GF-D8 (cell line): ENCODE measurements around the gene SERTAD2.
A peak's percentile ranks its signal among the peaks of the same experiment; 100 is the strongest.

Experiments
- DNase-seq: peaks from one replicate; lab custom pipeline; 2025; lab: John Stamatoyannopoulos, UW

The SERTAD2 gene

DNA sequence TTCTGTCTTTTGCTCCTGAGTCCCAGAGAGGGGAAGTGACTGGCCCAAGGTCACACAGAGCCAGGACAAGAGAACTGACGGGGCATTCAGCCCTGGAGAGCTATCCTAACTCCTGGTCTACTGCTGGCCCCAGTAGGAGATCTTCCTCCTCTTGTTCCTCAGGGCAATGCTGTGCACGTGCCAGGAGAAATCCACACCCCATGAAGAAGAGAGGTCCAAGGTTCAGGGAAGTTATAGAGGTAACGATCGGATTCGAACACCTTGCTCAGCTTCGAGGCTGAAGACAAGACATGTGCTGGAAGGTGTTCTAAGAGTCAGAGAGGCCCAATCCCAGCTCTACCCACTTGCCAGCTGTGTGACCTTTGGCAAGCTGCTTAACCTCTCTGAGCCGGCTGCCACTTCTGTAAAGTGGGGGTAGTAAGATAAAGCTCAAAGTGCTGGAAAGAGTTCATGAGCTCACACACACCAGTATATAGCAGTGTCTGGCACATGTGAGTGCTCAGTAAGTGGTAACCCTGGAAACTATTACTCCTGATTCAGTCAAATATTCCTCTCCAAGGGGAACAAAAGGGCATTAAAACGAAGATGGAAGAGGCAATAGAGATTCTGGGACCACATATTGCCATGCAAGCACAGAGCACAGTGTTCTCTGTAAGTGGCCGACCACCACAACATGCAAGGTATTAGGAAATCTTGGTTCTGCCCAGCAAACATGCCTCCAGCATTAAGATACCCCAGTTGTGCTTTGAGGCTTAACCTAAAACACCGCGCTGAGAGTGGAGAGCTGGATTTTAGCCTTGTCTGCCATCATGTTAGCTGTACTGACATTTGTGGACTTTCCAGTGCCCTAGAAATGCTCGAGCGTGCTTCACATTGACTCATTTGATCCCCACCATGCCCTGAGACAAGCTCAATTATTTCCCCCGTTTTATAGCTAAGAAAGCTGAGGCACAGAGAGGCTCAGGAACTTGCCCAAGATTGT lies 25.6 kb downstream of the SERTAD2 start:
- no peak for DNase-seq

DNA sequence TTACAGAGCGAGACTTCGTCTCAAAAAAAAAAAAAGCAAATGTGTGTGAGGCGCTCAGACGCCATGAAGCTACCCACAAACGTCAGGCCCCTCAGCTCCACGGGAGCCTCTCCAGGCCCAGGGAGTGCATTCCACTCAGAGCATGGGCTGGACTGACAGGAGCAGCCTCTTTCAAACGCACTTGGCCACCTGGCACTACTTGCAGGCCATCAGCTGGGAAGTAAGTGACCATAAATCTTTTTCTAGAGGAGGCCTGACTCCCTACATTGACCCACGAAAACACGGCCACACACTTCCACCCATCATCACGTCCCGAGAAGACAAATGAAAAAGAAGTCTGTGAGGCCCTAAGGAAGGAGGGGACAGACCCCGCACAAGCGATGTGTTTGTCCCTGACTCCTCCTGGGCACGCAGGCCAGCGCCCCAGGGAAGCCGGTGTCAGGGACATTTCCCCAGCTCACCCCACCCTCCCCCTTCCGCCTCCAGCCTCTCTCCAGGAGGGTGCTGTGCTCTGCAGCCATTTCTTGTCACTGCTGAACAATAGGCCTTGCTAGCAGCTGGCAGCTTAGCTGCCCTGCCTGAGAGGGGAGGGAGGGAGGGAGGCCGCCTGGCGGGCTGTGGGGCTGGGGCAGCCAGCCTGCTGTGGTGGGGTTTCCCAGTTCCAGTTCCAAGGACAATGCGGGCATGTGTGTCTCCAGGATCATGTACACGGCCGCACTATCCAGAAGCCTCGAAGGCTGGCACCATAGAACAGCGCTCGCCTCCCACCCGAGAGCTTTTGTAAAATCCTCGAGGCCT lies 26.6 kb downstream of the SERTAD2 start:
- DNase-seq = no peak

DNA sequence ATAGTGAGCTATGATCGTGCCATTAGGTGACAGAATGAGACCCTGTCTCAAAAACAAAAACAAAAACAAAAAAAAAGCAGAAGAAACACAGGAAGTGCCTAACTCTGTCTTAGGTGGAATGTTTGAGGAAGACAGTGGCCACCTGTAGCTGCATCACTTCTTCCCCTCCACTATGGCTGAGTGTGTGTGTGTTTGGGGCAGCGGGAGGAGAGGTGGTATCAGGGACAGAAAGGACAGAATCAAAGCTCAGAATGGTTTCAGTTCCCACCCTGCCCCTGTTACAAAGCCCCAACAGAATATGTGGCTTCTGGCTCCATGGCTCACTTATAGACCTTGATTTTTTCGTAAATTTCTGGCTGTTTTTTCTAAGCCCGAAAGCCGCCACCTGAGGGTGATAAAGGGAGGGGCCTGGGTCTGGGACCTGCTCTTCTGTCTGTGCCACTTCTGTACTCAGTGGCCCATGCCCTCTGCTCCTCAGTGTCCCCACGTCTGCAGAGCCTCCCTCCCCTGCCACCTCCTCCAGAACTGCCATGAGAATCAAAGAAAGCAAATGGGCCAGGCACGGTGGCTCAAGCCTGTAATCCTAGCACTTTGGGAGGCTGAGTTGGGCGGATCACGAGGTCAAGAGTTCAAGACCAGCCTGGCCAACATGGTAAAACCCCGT lies 27.4 kb downstream of the SERTAD2 start:
- no peak for DNase-seq

DNA sequence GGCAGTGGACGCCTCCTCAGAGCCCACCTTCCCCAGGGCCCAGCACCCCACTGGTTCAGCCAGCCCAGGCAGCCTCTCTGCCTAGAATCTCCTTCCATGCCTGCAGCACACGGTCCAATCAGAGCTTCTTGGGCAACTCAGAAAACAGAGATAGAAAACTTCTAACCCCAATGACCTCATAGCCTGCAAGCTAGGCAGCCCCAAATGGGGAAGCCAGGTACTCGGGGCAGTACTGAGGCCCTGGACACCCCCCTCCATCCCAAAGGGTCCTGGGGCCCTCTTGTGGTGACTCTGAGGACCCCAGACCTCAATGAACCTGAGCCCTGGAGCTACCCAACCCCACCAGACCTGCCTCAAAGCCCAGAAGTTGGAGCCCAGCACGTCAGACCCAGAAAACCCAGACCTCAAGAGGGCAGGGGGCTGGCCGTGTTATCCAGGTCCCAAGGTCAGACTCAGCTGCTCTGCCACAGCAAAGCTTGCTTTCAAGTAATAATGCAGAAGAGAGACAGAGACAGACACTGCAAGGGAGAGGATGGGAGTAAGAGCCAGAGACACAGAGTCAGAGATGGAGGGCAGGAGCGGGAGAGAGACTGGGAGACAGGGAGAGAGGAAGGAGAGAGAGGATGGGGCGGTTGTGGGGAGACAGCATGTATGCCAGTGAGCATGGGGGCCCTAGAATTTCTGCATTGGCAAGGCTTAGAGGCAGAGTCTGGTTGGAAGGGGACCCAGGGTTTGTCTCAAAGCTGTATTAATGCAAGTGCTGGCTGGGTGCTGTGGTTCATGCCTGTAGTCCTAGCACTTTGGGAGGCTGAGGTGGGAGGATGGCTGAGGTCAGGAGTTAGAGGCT lies 28.2 kb downstream of the SERTAD2 start:
- DNase-seq = no peak

DNA sequence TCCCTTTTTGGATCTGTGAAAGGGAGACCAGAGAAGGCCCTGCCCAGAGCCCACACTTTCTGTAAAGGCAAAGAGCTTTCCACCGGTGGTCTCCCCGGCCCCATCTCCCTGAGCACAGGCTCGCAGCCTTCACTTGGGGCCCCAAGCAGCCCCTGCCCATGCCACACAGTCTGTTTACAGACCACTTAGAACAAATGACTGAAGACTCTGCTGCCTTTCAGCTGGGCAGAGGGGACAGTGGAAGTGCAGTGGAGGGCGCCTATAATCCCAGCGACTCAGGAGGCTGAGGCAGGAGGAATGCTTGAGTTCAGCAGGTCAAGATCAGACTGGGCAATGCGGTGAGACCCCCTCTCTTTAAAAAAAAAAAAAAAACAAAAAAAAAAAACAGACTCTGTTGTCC lies 28.9 kb downstream of the SERTAD2 start:
- no peak for DNase-seq

DNA sequence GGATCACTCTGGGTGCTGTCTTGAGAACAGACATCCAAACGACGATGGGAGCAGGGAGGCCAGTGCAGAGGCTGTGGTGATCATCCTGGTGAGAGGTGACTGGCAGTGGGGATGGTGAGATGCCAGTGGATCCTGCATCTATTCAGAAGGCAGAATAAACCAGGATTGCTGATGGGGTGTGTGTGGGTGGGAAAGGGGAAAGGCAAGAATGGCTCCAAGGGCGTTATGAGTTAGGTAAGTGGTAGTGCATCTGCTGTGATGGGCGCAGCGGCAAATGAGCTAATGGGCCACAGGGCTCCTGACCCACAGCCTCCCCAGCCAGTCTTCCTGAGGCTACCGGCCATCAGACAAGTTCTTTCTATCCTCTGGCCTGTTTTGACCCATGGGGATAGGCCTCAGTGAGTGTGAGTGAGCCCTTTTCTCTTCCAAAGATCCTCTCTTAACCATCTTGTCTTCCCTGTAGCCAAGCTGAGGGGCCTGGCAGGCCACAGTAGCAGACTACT lies 29.6 kb downstream of the SERTAD2 start:
- DNase-seq = no peak

DNA sequence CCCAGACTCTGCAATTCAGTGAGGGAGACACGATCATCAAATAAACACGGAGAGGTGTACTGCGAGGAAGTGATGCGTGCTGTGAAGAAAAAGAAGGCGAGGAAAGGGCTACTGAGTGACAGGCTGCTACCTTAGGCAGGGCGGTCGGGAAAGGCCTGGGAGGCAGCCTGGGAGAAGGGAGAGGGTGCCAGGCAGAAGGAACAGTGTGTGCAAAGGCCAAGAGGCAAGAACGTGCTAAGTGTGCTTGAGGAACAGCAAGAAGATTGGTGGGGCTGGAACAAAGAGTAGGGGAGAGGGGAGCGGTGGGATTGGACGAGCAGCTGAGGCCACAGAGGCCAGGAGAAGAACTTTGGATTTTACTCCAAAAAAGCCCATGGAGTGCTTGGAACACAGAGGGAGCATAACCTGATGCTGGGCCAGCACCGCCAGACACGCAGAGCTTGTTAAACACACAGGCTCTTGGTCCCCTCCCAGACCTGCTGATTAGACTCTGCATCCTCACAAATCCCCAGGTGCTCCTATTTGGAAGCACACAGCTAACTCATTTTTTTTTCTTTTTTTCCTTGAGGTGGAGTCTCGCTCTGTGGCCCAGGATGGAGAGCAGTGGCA lies 30.4 kb downstream of the SERTAD2 start:
- no peak for DNase-seq

DNA sequence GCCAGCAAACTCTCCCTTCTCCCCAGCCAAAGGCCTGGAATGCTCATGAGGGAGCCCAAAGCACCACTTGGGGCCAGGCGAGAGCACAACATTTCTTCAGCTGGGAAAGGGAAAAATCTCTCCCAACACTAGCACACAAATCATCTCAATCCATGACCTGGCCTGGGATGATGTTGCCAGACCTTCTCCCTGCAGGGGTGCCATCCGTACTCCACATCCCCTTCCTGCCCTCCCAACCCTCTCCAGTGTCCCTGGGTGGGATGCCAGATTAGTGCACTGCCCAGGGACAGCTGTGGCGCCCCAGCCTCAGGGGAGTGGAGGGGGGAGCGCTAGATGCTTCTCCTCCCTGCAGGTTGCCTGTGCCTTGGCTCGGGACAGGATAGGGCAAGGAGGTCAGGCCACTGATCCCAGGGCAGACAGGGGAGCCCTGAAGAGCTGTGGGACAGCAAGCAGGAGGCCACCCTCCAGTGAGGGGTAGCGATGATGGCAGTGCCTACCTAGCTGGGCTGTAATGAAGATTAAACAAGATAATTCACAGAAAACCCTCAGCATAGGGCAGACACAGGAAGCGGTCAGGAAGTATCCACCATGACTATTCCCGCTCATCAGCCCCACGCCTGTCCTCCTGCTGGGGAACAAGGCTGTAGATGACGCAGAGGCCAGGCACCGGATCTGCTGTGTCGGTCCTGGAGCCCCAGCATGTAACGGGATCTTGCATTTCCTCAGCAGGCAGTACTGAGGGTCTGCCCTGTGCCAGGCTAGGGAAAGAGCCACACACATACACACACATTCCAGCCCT lies 31.1 kb downstream of the SERTAD2 start:
- no peak for DNase-seq

DNA sequence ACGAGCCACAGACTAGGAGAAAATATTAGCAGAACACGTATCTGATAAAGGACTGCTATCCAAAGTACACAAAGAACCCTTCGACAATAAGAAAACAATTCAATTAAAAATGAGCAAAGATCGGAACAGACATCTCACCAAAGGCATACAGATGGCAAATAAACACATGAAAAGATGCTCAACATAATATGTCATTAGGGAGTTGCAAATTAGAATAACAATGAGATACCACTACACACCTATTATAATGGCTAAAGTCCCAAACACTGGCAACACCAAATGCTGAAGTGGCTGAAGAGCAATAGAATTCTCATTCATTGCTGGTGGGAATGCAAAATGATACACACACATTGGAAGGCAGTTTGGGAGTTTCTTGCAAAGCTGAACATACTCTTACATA lies 33.1 kb downstream of the SERTAD2 start:
- no peak for DNase-seq

DNA sequence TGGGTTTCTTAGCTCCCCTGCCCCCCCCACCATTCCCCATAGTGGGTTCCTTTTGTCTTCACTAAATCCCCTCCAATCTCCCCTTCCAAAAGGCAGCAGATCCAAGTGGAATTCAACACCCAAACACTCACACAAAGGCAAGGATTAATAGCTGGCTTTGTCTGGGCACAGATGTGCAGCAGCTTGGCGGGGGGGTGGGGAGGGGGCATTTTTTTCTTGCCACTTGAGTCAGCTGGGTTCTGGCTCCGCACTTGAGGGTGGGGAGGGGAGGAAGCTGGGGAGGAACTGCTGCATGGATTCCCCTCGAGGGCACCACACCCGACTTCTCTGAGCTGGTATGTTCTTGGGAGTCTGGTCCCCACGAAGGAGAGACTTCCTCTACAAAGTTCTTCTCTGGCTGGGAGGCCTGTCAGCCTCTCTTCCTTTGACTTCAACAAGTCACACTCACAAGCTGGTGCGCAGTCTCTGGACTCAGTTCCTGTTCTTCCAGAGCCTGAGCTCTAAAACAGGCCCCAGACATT lies 36.0 kb downstream of the SERTAD2 start:
- no peak for DNase-seq

DNA sequence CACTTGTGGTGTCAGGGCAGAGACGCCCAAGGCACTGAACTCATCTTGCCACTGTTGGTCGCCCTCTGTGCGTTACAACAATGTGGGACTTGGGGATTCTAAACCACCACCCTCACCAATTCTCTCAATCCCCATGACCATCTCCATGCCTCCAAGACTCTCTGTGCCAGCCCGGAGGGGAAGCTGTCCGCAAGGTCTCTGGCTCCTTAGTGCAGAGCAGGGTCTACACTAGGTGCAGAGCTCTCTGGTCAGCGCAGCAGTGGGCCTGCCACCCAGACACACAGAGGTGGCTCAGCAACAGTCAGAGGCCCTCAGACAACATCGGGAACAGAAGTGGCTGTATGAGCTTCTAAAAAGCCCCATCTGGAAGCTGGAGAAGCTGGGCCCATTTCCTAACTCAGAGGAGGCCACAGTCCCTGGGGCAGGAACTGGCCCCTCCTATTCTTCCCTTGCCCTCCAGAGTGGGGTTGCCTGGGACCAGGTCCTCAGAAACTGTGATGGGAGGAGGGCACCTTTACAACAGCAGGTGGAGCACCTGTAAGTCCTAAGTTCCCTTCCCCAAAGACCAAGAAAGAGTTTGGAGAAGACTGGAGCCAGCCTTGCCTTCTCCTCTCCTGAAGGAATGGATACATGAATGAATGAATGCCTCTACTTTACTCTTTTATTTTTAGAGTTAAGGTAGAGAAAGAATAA lies 37.7 kb downstream of the SERTAD2 start:
- no peak for DNase-seq

DNA sequence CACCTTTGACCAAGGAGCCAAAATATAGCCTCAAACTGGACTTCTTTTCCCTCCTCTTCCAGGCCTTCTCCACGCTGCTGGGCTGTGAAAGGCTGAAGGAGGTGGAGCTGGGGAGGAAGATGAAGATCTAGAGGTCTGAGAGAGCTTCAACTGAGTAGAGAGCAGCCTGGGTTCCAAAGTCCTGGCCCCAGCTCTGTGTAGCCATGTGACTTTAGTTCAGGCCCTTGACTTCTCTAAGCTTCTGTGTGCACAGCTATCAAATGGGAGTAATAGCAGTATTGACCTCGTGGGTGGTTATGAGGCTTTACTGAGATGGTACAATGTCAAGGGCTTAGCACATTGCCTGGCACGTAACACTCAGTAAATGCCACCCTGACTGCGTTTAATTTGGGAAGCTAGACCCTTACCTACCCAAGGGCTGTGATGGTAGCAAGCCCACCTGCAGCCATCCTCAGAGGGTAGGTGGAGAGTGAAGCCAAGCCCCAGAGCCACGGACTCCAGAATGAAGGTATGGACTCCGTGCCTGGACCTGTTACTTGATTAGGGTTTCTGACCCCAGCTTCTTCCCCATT lies 38.4 kb downstream of the SERTAD2 start:
- DNase-seq = no peak

DNA sequence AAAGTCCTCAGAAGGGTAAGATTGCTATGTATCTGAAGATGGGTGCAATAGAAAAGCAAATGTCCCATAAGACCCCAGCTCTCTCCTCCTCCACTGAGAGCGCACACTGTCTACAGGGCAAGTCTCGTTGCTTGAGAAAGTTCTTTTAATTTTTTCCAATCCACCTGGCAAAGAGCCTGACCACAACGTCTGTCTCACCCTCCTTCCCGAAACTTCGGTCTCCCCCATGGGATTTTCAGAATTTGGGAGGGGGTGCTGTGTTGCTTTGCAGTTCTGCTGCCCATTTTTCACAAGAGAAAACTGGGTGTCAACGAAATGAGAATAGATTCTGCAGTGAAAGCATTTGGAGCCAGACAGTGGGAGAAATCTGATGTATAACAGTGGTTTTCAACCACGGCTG lies 40.4 kb downstream of the SERTAD2 start:
- DNase-seq = no peak

DNA sequence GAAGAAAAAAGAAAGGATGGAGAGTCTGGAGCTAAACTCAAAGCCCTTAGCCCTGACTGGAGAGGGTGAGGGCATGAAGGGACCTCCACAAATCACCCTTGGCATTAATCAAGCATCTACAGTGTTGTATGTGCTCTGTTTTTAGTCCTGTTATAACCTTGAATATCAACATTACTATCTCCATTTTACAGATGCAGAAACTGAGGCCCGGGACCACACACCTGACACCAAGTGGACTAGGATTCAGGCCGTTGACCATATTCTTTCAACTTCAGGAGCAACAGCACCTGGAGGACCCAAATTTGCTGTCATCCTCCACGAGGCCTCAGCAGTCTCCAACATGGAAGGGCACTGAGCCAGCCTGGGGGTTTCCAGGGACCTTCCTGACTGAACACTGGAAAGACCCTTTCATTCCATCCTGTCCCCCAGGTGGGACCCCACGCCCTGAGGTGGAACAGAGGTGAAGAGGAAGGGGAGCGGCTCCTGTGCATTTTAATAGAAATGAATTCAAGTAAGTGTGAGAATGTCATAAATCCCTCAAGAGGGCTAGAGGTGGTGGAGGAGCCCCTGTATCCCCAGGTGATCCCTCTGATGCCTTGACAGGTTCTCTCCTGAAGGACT lies 41.0 kb downstream of the SERTAD2 start:
- DNase-seq = no peak

DNA sequence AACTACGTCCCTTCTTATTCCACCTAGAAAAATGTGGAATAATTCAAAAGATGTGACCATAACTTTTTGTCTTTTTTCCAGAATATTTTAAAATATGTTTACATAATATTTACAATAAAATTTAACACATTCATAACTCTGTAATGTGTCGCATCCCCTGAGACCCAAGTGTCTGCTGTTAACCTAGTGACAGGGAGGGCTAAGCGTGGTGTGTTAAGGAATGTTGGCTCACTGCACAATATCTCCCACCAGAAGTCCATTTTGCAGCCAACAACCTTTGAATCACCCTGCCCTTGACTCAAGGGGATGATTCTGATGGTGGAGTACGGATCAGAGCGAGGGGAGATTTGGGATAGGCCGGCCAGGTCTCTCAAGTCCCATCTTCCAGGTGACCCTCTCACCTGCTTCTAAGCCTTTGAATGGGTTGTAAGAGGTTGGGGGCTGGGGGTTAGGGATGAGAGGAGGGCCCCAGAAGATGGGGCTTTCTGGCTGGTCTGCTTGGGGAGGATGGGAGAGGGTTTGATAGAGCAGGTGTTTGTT lies 43.3 kb downstream of the SERTAD2 start:
- DNase-seq = no peak

DNA sequence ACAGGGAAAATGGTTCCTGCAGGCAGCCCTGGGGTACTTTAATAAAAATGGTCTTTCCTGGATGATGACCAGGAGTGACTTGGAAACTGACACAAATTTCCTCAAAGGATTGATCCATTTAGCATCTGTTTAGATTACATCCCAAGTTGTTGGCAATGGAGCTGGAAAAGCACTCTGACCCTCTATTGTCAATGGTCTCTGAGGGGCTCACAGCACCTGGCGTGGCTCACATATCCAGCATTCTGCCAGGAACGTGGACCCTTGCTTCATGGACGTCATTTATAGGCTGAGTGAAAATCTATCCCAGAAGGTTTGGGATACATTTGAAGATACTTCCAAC lies 43.8 kb downstream of the SERTAD2 start:
- no peak for DNase-seq

DNA sequence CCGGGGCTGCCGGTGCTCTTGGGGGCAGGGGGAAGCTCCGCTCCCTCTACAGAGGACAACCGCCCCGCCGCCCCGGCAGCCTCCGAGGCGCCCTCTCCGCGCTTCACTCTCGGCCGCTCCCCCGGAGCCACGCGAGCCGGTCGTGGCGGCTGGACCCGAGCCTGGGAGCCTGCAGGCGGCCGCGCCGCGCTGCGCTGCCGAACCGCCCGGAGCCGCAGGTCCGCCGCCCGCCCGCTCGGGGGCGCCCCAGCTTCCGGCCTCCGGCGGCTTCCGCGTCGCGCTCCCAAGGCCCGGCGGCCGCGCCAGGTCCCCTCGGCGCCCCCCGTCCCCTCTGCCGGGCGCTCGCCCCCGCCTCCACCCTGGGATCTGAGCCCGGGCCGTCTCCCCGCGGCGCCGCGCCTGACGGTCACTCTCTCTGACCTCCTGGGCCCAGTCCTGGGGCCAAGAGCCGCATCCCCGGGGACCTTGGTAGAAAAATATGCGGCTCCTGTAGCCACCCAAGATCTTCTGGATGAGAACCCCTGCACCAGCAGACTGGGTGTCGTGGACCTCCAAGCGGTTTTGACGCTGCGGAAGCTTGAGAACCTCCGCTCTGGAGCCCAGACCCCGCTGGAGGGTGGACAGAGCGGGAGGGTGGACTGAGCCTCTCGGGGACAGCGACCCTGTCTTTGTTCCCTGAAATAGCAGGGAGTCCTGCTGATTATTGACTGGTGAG lies 44.3 kb downstream of the SERTAD2 start:
- DNase-seq = peak; percentile 7

DNA sequence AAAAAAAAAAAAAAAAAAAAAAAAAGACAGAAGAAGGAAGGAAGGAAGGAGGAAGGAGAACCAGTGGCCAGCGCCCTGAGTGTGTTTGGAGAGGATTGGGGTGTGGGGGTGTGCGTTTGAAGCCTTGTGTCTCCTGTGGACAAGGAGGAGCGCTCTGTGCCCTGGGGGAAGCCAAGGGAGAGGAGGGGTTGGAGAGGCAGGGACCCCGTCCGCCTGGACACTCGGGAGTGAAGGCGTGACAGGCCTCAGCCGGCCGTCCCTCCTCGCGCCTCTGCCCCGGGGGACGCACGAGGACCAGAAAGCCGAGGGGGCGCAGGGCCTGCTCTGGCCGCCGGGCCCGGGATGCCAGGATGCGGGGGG lies 44.9 kb downstream of the SERTAD2 start:
- DNase-seq = no peak
